GM12864 (cell line): ENCODE data around the gene PANK4.

Source experiments
- DNase-seq: peaks from one replicate; pipeline ENCODE4 v3.0.0-alpha.2; 2011; ENCODE audit warnings: low read depth
- H3K4me3 ChIP-seq: 2 replicates; pipeline ENCODE4 v1.5.1; 2011; ENCODE audit warnings: mild to moderate bottlenecking, low read depth, low read length, control low read depth
- TF ChIP-seq, protein P1 (sequence below): IDR thresholded peaks from 2 replicates; pipeline ENCODE4 v1.5.1; 2011; ENCODE audit warnings: low read depth, mild to moderate bottlenecking, moderate library complexity, low read length, control low read depth, inconsistent platforms; ENCODE audit errors: missing control alignments

Gene PANK4

DNA sequence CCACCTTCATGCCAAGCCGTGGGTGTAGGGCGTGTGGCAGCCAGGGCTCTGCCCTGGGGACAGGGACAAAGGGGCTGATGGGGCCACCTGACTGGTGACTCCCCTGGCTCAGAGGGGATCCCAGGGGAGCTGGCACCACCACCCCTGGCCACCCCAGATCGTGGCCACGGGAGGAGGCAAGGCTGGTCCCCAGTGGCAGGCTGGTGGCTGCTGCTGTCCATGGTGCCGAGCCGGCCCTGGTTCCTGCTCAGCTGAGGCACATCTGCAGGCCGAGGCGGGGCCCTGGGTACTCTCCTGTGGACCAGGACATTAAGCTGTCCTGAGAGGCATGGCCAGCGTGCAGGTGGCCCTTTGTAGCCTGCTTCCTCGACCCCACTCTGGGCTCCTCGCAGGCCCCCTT is 43.8 kb downstream of the PANK4 start:
- TF ChIP-seq, protein P1, sequence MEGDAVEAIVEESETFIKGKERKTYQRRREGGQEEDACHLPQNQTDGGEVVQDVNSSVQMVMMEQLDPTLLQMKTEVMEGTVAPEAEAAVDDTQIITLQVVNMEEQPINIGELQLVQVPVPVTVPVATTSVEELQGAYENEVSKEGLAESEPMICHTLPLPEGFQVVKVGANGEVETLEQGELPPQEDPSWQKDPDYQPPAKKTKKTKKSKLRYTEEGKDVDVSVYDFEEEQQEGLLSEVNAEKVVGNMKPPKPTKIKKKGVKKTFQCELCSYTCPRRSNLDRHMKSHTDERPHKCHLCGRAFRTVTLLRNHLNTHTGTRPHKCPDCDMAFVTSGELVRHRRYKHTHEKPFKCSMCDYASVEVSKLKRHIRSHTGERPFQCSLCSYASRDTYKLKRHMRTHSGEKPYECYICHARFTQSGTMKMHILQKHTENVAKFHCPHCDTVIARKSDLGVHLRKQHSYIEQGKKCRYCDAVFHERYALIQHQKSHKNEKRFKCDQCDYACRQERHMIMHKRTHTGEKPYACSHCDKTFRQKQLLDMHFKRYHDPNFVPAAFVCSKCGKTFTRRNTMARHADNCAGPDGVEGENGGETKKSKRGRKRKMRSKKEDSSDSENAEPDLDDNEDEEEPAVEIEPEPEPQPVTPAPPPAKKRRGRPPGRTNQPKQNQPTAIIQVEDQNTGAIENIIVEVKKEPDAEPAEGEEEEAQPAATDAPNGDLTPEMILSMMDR = no peak
- H3K4me3 ChIP-seq = no peak overlapping the region
- DNase-seq = no peak

DNA sequence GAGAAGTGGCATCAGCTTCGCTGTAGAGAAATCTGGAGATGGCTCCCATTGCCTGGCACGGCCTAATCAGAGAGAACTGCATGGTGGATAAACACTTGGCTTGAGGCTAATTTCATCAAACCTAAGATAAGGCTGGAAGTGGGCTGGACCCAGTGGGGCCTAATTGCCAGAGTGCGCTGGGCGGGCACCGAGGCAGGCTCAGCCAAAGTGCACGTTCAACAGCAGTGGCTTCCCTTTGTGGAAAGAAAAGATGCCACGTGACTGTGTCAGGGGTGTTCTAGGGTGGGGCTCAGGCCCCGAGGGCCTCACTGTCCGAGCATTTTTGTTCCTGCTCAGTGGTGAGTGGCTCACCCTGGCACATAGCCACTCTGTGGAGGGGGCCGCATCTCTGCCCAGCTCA is 44.5 kb downstream of the PANK4 start:
- no peak for DNase-seq
- TF ChIP-seq, protein P1 = no peak
- H3K4me3 ChIP-seq = no peak overlapping the region

DNA sequence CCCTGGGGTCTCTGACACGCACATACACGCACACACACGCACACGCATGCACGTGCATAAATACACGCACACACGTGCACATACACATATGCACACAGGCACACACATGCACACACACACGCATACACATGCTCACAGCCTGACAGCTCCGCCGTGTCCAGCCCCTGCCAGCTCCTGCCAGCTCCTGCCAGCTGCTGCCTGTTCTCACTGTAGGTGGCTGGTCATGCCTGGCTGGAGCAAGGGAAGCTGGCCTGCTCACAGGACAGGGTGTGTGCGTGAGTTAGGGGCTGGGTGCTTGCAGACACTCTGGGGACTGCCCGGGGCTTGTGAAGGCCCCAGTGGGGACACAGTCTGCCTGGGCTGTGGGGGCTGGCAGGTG is 45.4 kb downstream of the PANK4 start:
- TF ChIP-seq, protein P1 = no peak
- DNase-seq = no peak
- no peak overlapping the region for H3K4me3 ChIP-seq

DNA sequence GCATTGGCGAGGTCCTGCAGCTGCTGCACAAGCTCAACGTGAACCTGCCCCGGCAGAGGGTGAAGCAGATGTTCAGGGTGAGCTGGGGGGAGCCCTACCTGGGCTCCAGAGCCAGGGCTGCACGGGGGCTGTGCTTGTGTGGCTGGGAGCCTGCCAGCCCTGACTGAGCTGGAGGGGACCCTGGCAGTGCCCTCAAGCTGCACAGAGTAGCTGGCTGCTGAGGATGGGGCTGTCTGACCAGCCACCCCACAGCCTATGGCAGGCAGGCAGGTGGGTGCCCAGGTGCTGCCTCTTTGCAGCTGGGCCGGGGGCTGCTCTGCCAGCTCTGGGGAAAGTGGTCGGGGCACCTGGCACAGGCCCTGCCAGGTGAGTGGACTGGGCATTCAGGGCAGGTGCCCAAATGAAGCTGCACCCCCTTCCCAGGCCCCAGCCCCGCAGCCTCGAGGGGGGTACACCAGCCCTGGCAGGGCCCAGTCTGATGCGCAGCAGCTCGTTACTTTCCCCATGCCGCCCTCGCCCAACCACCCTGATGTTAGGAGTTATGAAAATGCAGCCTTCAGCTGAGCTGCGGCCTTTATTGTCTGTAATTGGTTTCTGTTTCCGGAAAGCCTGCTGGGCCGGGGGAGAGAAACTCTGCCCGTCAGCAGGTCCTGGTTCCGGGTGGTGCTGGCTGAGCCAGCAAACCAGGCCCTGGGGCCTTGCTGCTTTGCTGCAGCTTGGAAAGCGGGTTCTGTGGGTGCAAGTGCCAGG is 46.0 kb downstream of the PANK4 start:
- TF ChIP-seq, protein P1 = no peak
- no peak overlapping the region for H3K4me3 ChIP-seq
- DNase-seq = no peak

DNA sequence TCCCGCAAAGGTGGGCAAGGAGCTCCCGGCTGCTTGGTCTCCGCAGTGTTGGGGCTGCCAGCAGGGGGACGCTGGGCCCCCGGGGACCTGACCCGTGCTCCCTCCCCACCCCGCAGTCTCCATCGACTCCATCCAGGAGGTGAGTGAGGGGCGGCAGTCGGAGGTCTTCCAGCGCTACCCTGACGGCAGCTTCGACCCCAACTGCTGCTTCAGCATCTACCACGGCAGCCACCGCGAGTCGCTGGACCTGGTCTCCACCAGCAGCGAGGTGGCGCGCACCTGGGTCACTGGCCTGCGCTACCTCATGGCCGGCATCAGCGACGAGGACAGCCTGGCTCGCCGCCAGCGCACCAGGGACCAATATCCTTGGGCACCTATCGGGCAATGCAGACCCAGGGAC is 46.8 kb downstream of the PANK4 start:
- H3K4me3 ChIP-seq = no peak overlapping the region
- no peak for DNase-seq
- TF ChIP-seq, protein P1 = no peak

DNA sequence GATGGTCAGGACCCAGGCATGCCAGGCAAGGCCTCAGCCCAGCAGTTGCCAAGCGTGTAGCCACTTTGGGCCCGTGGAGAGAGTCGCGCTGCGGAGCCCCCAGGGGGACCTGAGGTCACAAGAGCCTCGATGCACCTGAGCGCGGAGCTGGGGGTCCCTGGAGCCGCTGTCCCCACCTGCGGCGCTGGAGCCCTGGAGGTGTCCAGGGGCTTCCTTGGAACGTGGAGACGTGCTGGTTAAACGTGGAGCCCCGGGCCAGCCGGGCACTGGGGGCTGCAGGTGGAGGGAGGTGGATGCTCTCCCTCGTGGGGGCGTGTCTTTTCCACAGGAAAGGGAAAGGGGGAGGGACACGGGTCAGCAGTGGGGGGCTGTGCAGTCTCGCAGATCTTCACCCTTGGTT is 47.2 kb downstream of the PANK4 start:
- TF ChIP-seq, protein P1 = no peak
- no peak for DNase-seq
- H3K4me3 ChIP-seq = no peak overlapping the region

DNA sequence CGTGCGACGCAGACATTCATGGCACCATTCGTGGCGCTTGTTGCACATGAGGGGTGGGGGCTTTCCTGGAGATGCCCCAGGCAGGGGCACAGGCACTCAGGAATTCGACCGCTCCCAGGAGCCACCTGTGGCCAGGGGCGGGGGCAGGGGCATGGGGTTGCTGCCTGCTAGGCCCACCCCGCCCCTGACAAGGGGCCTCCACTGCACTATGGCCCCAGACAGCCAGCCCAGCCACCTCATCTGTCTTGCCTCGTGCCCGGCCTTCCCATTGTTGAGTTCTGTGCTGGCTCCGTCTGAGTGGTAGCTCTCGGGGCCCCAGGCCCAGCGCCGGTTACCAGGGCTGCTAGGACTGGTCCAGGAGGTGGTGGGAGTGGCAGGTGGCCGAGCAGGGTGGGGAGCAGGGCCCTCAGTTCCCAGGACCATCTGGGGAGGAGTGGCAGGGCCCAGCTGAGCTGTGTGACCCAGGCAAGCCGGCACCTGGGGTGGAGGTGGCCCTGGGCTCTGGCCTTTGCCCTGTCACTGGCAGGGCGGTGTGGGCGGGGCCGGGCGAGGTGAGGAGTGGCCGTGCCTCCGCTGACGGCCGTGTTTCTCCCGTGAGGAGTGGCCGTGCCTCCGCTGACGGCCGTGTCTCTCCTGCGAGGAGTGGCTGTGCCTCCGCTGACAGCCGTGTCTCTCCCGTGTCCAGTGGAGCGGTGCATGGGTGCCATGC is 48.5 kb downstream of the PANK4 start:
- H3K4me3 ChIP-seq = no peak overlapping the region
- TF ChIP-seq, protein P1 = no peak
- no peak for DNase-seq
